NCI-H128 (cell line): ENCODE results near the gene KRTAP5-11.
"Not testable (repeated sequence)": the region's sequence is repeated elsewhere in the genome, so short reads cannot be mapped to it uniquely, and the experiment has no call there.

Experiments used
- DNase-seq: peaks from one replicate; lab custom pipeline; 2025; ENCODE audit not compliant: unreplicated experiment; lab: John Stamatoyannopoulos, UW

Gene KRTAP5-11

DNA sequence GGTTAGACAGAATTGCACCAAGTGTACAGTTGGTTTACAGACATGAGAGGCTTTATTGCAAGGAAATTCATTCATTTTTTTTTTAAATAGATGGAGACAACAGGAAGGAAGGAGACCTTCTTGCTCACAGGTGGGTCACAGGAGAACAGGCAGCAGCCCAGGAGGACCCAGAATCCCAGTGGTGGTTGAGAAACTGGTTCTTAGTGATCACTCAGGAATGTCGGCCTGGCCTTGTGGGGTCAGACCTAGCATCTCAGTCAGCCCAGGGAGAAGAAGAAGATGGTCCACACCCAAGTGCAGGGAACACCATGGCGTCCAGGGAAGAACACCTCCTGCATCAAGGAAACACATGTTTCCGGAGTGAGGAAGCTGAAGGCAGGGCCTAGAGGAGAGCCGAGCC, 849 bp downstream of the KRTAP5-11 start:
- no peak for DNase-seq

DNA sequence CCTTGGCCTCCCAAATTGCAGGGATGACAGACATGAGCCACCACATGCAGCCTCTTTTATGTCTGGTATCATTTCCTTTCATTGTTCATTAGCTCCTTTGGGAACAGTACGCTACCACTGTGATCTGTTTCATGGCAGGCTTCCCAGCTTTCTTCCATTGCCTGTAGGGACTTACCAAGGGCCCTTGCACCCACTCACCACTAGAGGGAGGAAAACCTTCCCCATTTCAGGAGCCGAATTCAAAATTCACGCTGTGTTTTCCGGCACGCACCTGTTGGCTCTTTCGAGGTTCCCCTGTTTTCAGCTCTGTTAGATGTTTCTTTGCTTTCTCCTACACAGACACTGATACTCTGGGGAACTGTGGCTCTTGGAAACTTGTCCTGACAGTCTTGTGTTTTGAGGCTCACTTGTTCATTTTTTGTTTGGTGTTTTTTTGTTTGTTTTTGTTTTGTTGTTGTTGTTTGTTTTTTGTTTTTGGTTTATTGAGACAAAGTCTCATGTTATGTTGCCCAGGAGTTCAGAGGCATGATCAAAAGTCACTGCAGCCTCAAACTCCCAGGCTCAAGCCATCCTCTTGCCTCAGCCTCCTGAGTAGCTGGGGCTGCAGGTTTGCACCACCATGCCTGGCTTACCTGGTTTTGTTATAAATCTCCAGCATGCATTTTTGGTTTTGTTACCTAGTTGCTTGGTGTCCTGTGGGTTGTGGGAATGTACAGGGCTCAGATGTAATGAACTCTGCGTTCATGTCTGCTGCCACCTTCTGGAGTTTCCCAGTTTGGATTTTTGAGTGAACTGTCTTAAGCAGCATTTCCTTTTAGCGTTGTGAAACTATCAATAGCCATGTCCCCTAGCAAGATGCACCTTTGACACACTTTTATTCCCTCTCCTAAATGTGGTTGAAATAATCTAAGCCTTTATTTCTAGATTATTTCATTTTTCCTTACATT, 2.3 kb downstream of the KRTAP5-11 start:
- DNase-seq = peak; percentile 55

DNA sequence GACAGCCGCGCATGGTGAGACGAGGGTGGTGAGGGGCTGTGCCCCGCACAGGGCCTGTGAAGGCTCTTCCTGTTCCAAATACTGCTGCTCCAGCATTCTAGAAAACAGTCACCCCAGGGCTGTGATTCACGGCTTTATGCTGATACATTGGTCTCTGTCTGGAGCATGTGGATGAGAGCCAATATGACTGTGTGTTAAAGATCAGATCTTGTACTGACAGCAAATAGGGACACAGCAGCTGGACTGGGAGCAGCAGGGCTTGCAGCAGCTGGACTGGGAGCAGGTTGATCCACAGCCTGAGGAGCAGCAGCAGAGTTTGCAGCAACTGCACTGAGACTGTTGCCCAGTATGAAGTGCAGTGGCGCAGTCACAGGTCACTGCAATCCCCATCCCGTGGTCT, 3.2 kb downstream of the KRTAP5-11 start:
- DNase-seq = not testable (repeated sequence)

DNA sequence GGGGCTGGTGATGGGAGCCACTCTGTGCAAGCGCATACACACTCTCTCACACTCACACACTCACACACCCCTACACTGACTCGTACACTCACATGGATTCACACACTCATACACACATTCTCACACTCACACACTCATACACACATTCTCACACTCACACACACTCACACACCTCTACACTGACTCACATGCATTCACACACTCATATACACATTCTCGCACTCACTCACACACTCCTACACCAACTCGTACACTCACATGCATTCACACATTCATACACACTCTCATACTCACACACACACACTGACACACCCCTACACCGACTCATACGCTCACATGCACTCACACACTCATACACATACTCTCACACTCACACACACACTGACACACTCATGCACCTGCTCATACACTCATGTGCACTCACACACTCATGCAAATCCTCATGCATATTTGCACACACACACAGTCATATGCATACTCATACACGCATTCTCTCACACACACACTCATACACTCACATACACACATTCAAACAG, 5.1 kb downstream of the KRTAP5-11 start:
- DNase-seq = no peak

DNA sequence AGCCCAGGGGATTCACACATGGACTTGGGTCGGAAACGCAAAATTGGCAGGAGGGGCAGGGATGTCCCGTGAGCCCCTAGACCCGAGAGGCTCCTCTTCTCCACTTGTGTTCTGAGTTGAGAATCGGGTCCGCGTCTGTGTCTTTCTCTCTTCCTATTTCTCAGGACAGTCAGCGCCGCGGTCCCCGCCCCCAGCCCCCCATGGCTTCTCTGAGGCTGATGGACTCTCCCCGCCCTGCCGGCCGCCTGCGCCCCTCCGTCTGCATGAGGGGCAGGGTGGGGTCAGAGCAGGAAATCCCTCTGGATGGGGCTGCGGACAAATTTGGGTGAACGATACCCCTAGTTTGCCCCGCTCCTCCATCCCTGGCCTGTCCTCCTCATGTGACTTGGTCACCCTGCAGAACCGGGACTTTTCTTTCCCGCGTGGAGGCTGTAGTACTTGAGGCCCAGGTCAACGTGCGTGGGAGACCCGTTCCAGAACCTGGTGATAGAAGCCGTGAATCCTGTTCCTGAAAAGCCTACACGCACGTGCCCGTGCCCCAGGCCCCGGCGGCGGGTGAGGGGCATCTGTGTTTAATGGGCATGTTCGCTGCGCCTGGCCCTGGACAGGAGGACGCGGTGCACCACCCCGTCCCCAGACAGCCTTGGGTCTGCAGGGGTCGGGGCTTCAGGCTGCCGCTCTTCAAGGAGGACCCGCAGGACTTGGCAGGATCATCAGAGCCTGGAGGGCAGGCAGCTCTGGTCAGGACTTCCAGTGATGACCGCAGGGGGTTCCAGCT, 5.8 kb downstream of the KRTAP5-11 start:
- DNase-seq = not testable (repeated sequence)

DNA sequence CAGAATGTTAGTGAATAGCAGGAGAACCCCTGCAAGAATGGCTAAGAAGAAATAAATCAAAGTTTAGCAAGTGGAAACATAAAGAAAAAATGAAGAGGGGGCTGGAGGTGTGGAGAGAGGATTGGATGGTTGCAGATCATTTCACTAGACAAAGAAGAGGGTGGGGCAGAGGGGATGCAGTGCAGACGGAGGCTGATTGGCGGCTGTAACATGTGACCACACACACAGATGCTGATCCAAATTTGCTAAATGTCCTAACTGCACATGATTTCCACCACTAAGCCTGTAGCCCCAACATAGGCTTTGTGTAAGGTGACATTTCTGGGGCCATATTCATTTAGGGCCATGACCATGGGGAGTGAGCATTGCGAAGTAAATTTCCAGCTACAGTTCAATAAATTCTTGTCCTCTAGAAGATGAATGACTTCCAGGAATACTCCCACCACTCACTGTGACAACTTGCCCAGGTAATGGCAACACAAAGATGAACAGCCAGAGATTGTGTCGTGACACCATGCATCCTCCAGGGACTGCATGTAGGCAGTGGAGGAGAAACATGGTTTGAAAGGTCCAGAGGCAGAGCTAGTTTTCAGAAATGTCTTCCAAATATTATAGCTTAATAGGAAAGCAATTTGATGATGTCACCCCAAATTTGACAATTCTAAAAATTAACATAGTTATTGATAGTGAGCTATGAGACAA, 6.8 kb downstream of the KRTAP5-11 start:
- DNase-seq = no peak

DNA sequence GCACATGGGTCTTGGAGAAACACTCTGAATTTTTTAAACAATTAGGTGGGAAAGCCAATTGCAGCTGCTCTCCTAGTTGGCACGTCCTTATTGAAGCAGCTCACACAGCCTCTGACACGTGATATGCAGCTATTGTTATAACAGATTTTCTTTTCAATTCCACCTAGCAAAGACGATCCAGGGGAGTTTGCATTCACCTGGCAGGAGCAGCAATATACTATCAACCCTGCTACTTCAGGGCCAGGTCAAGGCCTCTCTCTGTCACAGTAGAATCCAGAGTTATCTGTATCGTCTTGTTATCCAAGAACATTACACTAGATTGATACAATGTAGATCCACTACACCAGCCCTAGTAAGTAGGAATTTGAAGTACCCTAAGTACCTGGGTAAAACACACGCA, 8.3 kb downstream of the KRTAP5-11 start:
- DNase-seq = no peak

GRCh38 chr11:71572811-71573210, 9.9 kb downstream of the KRTAP5-11 start:
- DNase-seq = no peak

- DNase-seq = not testable (repeated sequence)
These were observed 11.4 kb downstream of the KRTAP5-11 start for GRCh38 chr11:71571101-71571850.

- no peak for DNase-seq
These were observed 13.8 kb downstream of the KRTAP5-11 start for GRCh38 chr11:71568704-71569349.

GRCh38 chr11:71567633-71568032, 15.0 kb downstream of the KRTAP5-11 start:
- DNase-seq = not testable (repeated sequence)

GRCh38 chr11:71566626-71567599, 15.8 kb downstream of the KRTAP5-11 start:
- not testable (repeated sequence) for DNase-seq

GRCh38 chr11:71566081-71566620, 16.5 kb downstream of the KRTAP5-11 start:
- no peak for DNase-seq

- no peak for DNase-seq
These were observed 17.4 kb downstream of the KRTAP5-11 start, which contains the start of gene KRTAP5-10 for GRCh38 chr11:71565263-71565662. Gene KRTAP5-10, plus strand, starts transcription at chr11:71565563. Its CDS starts 25 bp downstream, at chr11:71565588.

- no peak for DNase-seq
These were observed 18.2 kb downstream of the KRTAP5-11 start for GRCh38 chr11:71564430-71564829.

DNA sequence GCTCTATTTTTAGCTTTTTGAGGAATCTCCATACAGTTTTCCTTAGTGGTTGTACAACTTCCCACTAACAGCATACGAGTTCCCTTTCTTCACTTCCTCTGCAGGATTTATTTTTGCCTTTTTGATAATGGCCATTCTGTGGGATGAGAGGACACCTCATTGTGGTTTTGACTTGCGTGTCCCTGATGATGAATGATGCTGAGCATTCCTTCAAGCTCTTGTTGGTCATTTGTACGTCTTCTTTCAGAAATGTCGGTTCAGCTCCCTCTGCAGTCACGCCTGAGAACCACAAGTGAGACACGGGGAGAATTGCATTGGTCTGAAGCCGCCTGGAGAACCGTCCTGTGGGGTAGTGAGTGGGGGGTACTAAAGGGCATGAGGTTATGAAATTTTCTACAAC, 19.3 kb downstream of the KRTAP5-11 start:
- no peak for DNase-seq

GRCh38 chr11:71562120-71562519, 20.6 kb downstream of the KRTAP5-11 start:
- DNase-seq = no peak

GRCh38 chr11:71558996-71559395, 23.7 kb downstream of the KRTAP5-11 start:
- no peak for DNase-seq
